Loucy (cell line): ENCODE measurements around the gene CENPF.

Source experiments
- CTCF ChIP-seq: fragments of 200-600 bp; sonication (generic); conservative IDR thresholded peaks from 2 replicates; pipeline ENCODE4 v1.5.1; 2014; ENCODE audit warnings: mild to moderate bottlenecking, antibody characterized with exemption, low read length
- EZH2phosphoT487 ChIP-seq: fragments of 200-600 bp; IDR thresholded peaks from 2 replicates; pipeline ENCODE4 v1.6.1; 2018; ENCODE audit warnings: antibody characterized with exemption, mild to moderate bottlenecking, moderate library complexity, borderline replicate concordance

- TF ChIP-seq CTCF (no peak), EZH2phosphoT487 (no peak)
These were observed 36.0 kb downstream of the CENPF start for GRCh38 chr1:214638997-214639396.
